ENCODE measurements around the gene GLT1D1. TPM values are rescaled to one million over a fixed set of nuclear protein-coding genes. Genes with fewer than 3 reads are reported as not detected.

GLT1D1 gene
- polyA plus RNA-seq, 4 donors = 0.10 to 0.67 TPM; not detected in 2

GRCh38 chr12:128991716-128992115, 138.4 kb downstream of the GLT1D1 start:
- no peaks in the 10 kb centered on the region for H3K36me3 ChIP-seq (ENCODE audit: control insufficient read depth in 3 of 3, insufficient read depth in 2 of 3, low read depth in 1 of 3, low read length in 3 of 3)
- no peak for DNase-seq
- 84 to 86% (median 86%) methylated on average over 6 of the region's 6 CpGs for WGBS, 3 donors
- H3K4me3 ChIP-seq (ENCODE audit: low read depth in 1 of 3, low read length in 3 of 3) = no peak overlapping the region
- H3K27me3 ChIP-seq (ENCODE audit: control insufficient read depth in 3 of 3, insufficient read depth in 3 of 3, low read length in 3 of 3) = peaks cover 0 to 3% (median 0%) of the 10 kb centered on the region in 3 donors
- no peak for FAIRE-seq
- no peaks in the 10 kb centered on the region for H3K4me1 ChIP-seq (ENCODE audit: control insufficient read depth in 3 of 3, insufficient read depth in 2 of 3, low read depth in 1 of 3, low read length in 2 of 3)
- H3K9me3 ChIP-seq (ENCODE audit: control insufficient read depth in 2 of 2, insufficient read depth in 1 of 2, low read depth in 1 of 2, low read length in 1 of 2) = peaks cover 0 to 4% of the 10 kb centered on the region in 2 donors
- H3K27ac ChIP-seq (ENCODE audit: low read depth in 1 of 3, low read length in 2 of 3) = no peak overlapping the region

GRCh38 chr12:128992116-128992515, 138.8 kb downstream of the GLT1D1 start:
- DNase-seq = no peak
- Histone ChIP-seq H3K27me3 (ENCODE audit: control insufficient read depth in 3 of 3, insufficient read depth in 3 of 3, low read length in 3 of 3) (peaks cover 0 to 3% (median 0%) of the 10 kb centered on the region in 3 donors), H3K27ac (ENCODE audit: low read depth in 1 of 3, low read length in 2 of 3) (no peak overlapping the region), H3K9me3 (ENCODE audit: control insufficient read depth in 2 of 2, insufficient read depth in 1 of 2, low read depth in 1 of 2, low read length in 1 of 2) (peaks cover 0 to 4% of the 10 kb centered on the region in 2 donors), H3K4me3 (ENCODE audit: low read depth in 1 of 3, low read length in 3 of 3) (no peak overlapping the region), H3K36me3 (ENCODE audit: control insufficient read depth in 3 of 3, insufficient read depth in 2 of 3, low read depth in 1 of 3, low read length in 3 of 3) (no peaks in the 10 kb centered on the region), H3K4me1 (ENCODE audit: control insufficient read depth in 3 of 3, insufficient read depth in 2 of 3, low read depth in 1 of 3, low read length in 2 of 3) (no peaks in the 10 kb centered on the region)
- FAIRE-seq = no peak
- WGBS, 3 donors = 67 to 80% (median 78%) methylated on average over 8 of the region's 8 CpGs

- H3K27ac ChIP-seq (ENCODE audit: low read depth in 1 of 3, low read length in 2 of 3) = no peak overlapping the region
- H3K36me3 ChIP-seq (ENCODE audit: control insufficient read depth in 3 of 3, insufficient read depth in 2 of 3, low read depth in 1 of 3, low read length in 3 of 3) = no peaks in the 10 kb centered on the region
- peaks cover 0 to 4% of the 10 kb centered on the region in 2 donors for H3K9me3 ChIP-seq (ENCODE audit: control insufficient read depth in 2 of 2, insufficient read depth in 1 of 2, low read depth in 1 of 2, low read length in 1 of 2)
- peaks cover 0 to 3% (median 0%) of the 10 kb centered on the region in 3 donors for H3K27me3 ChIP-seq (ENCODE audit: control insufficient read depth in 3 of 3, insufficient read depth in 3 of 3, low read length in 3 of 3)
- WGBS, 3 donors = 67 to 74% (median 70%) methylated on average over 9 of the region's 9 CpGs
- no peak overlapping the region for H3K4me3 ChIP-seq (ENCODE audit: low read depth in 1 of 3, low read length in 3 of 3)
- DNase-seq = no peak
- no peak for FAIRE-seq
- no peaks in the 10 kb centered on the region for H3K4me1 ChIP-seq (ENCODE audit: control insufficient read depth in 3 of 3, insufficient read depth in 2 of 3, low read depth in 1 of 3, low read length in 2 of 3)
Observed at GRCh38 chr12:128992550-128992949, 139.3 kb downstream of the GLT1D1 start.

GRCh38 chr12:128994856-128995255, 141.6 kb downstream of the GLT1D1 start:
- DNase-seq = peak in 1 of 2 donors; percentile 58
- Histone ChIP-seq H3K9me3 (ENCODE audit: control insufficient read depth in 2 of 2, insufficient read depth in 1 of 2, low read depth in 1 of 2, low read length in 1 of 2) (no peaks in the 10 kb centered on the region), H3K4me1 (ENCODE audit: control insufficient read depth in 3 of 3, insufficient read depth in 2 of 3, low read depth in 1 of 3, low read length in 2 of 3) (no peaks in the 10 kb centered on the region), H3K27me3 (ENCODE audit: control insufficient read depth in 3 of 3, insufficient read depth in 3 of 3, low read length in 3 of 3) (no peaks in the 10 kb centered on the region), H3K4me3 (ENCODE audit: low read depth in 1 of 3, low read length in 3 of 3) (no peak overlapping the region), H3K36me3 (ENCODE audit: control insufficient read depth in 3 of 3, insufficient read depth in 2 of 3, low read depth in 1 of 3, low read length in 3 of 3) (no peaks in the 10 kb centered on the region), H3K27ac (ENCODE audit: low read depth in 1 of 3, low read length in 2 of 3) (no peak overlapping the region)
- 12 to 51% (median 41%) methylated on average over 2 of the region's 2 CpGs for WGBS, 3 donors
- no peak for FAIRE-seq

- Histone ChIP-seq H3K36me3 (ENCODE audit: control insufficient read depth in 3 of 3, insufficient read depth in 2 of 3, low read depth in 1 of 3, low read length in 3 of 3) (no peaks in the 10 kb centered on the region), H3K4me1 (ENCODE audit: control insufficient read depth in 3 of 3, insufficient read depth in 2 of 3, low read depth in 1 of 3, low read length in 2 of 3) (no peaks in the 10 kb centered on the region), H3K4me3 (ENCODE audit: low read depth in 1 of 3, low read length in 3 of 3) (no peak overlapping the region), H3K27me3 (ENCODE audit: control insufficient read depth in 3 of 3, insufficient read depth in 3 of 3, low read length in 3 of 3) (no peaks in the 10 kb centered on the region), H3K9me3 (ENCODE audit: control insufficient read depth in 2 of 2, insufficient read depth in 1 of 2, low read depth in 1 of 2, low read length in 1 of 2) (no peaks in the 10 kb centered on the region), H3K27ac (ENCODE audit: low read depth in 1 of 3, low read length in 2 of 3) (no peak overlapping the region)
- 70 to 74% (median 74%) methylated on average over 8 of the region's 8 CpGs for WGBS, 3 donors
- DNase-seq = no peak
- FAIRE-seq = no peak
Observed at GRCh38 chr12:128995619-128996018, 142.3 kb downstream of the GLT1D1 start.

- Histone ChIP-seq H3K9me3 (ENCODE audit: control insufficient read depth in 2 of 2, insufficient read depth in 1 of 2, low read depth in 1 of 2, low read length in 1 of 2) (no peaks in the 10 kb centered on the region), H3K4me3 (ENCODE audit: low read depth in 1 of 3, low read length in 3 of 3) (no peak overlapping the region), H3K36me3 (ENCODE audit: control insufficient read depth in 3 of 3, insufficient read depth in 2 of 3, low read depth in 1 of 3, low read length in 3 of 3) (no peaks in the 10 kb centered on the region), H3K4me1 (ENCODE audit: control insufficient read depth in 3 of 3, insufficient read depth in 2 of 3, low read depth in 1 of 3, low read length in 2 of 3) (no peaks in the 10 kb centered on the region), H3K27me3 (ENCODE audit: control insufficient read depth in 3 of 3, insufficient read depth in 3 of 3, low read length in 3 of 3) (no peaks in the 10 kb centered on the region), H3K27ac (ENCODE audit: low read depth in 1 of 3, low read length in 2 of 3) (no peak overlapping the region)
- no peak for FAIRE-seq
- WGBS, 3 donors = 84 to 89% (median 86%) methylated on average over 6 of the region's 6 CpGs
- DNase-seq = no peak
Observed at GRCh38 chr12:129001826-129002225, 148.5 kb downstream of the GLT1D1 start.

GRCh38 chr12:129002427-129002826, 149.1 kb downstream of the GLT1D1 start:
- FAIRE-seq (no peak), DNase-seq (no peak)
- 59 to 71% (median 67%) methylated on average over 8 of the region's 8 CpGs for WGBS, 3 donors
- H3K4me3 ChIP-seq (ENCODE audit: low read depth in 1 of 3, low read length in 3 of 3) = no peak overlapping the region
- H3K9me3 ChIP-seq (ENCODE audit: control insufficient read depth in 2 of 2, insufficient read depth in 1 of 2, low read depth in 1 of 2, low read length in 1 of 2) = no peaks in the 10 kb centered on the region
- no peaks in the 10 kb centered on the region for H3K4me1 ChIP-seq (ENCODE audit: control insufficient read depth in 3 of 3, insufficient read depth in 2 of 3, low read depth in 1 of 3, low read length in 2 of 3)
- no peaks in the 10 kb centered on the region for H3K36me3 ChIP-seq (ENCODE audit: control insufficient read depth in 3 of 3, insufficient read depth in 2 of 3, low read depth in 1 of 3, low read length in 3 of 3)
- no peaks in the 10 kb centered on the region for H3K27me3 ChIP-seq (ENCODE audit: control insufficient read depth in 3 of 3, insufficient read depth in 3 of 3, low read length in 3 of 3)
- H3K27ac ChIP-seq (ENCODE audit: low read depth in 1 of 3, low read length in 2 of 3) = no peak overlapping the region

GRCh38 chr12:129005416-129005815, 152.1 kb downstream of the GLT1D1 start:
- no peak for FAIRE-seq
- H3K9me3 ChIP-seq (ENCODE audit: control insufficient read depth in 2 of 2, insufficient read depth in 1 of 2, low read depth in 1 of 2, low read length in 1 of 2) = no peaks in the 10 kb centered on the region

GRCh38 chr12:129005829-129006228, 152.6 kb downstream of the GLT1D1 start:
- no peaks in the 10 kb centered on the region for H3K4me1 ChIP-seq (ENCODE audit: control insufficient read depth in 3 of 3, insufficient read depth in 2 of 3, low read depth in 1 of 3, low read length in 2 of 3)
- no peaks in the 10 kb centered on the region for H3K9me3 ChIP-seq (ENCODE audit: control insufficient read depth in 2 of 2, insufficient read depth in 1 of 2, low read depth in 1 of 2, low read length in 1 of 2)
- no peak overlapping the region for H3K4me3 ChIP-seq (ENCODE audit: low read depth in 1 of 3, low read length in 3 of 3)
- H3K27me3 ChIP-seq (ENCODE audit: control insufficient read depth in 3 of 3, insufficient read depth in 3 of 3, low read length in 3 of 3) = no peaks in the 10 kb centered on the region
- DNase-seq (no peak), FAIRE-seq (no peak)
- WGBS, 3 donors = 84 to 97% (median 95%) methylated on average over 5 to 6 of the region's 6 CpGs
- H3K36me3 ChIP-seq (ENCODE audit: control insufficient read depth in 3 of 3, insufficient read depth in 2 of 3, low read depth in 1 of 3, low read length in 3 of 3) = no peaks in the 10 kb centered on the region
- H3K27ac ChIP-seq (ENCODE audit: low read depth in 1 of 3, low read length in 2 of 3) = no peak overlapping the region

More at GRCh38 chr12:129005416-129005815, 152.1 kb downstream of the GLT1D1 start:
- H3K36me3 ChIP-seq (ENCODE audit: control insufficient read depth in 3 of 3, insufficient read depth in 2 of 3, low read depth in 1 of 3, low read length in 3 of 3) = no peaks in the 10 kb centered on the region
- H3K27ac ChIP-seq (ENCODE audit: low read depth in 1 of 3, low read length in 2 of 3) = no peak overlapping the region
- no peak for DNase-seq
- no peak overlapping the region for H3K4me3 ChIP-seq (ENCODE audit: low read depth in 1 of 3, low read length in 3 of 3)
- no peaks in the 10 kb centered on the region for H3K27me3 ChIP-seq (ENCODE audit: control insufficient read depth in 3 of 3, insufficient read depth in 3 of 3, low read length in 3 of 3)
- 88 to 92% (median 92%) methylated on average over 6 to 8 of the region's 8 CpGs for WGBS, 3 donors
- no peaks in the 10 kb centered on the region for H3K4me1 ChIP-seq (ENCODE audit: control insufficient read depth in 3 of 3, insufficient read depth in 2 of 3, low read depth in 1 of 3, low read length in 2 of 3)
